ENCODE results near the gene FGB. TPM values are rescaled to one million over a fixed set of nuclear protein-coding genes. Genes with fewer than 3 reads are reported as not detected.

FGB gene
- total RNA-seq, 2 donors from 2014 or later, result not detected

Other genes with a start within 250 kb of the FGB start
- gene DCHS2, start 71.2 kb upstream of the FGB start, total RNA-seq, result under 1 TPM; 0.12 to 0.21 TPM
- gene PLRG1, start 12.6 kb upstream of the FGB start, total RNA-seq, result 10 to 100 TPM; 42.5 to 49.7 TPM
- not detected for gene FGA, start 27.7 kb downstream of the FGB start, total RNA-seq
- not detected for gene FGG, start 49.6 kb downstream of the FGB start, total RNA-seq
- not detected for gene LRAT, start 181.0 kb downstream of the FGB start, total RNA-seq
- not detected for gene RBM46, start 218.3 kb downstream of the FGB start, total RNA-seq